Endothelial cell of umbilical vein (primary cell): ENCODE data around the gene PCSK9. TPM values are rescaled to one million over a fixed set of nuclear protein-coding genes. Genes with fewer than 3 reads are reported as not detected.

Experiments used
- BruUV-seq: library from RNA; stranded (reverse); fragments of 400-500 nt; replicated peaks from 2 replicates; lab custom pipeline; 2021; lab: Mats Ljungman, UMichigan
- CTCF ChIA-PET: fragments of 300-600, 350-600 bp; sonication (Branson Sonifier 250); formaldehyde crosslinking; loops from one replicate; lab custom pipeline; 2021; ENCODE audit warnings: antibody characterized with exemption, inconsistent platforms; lab: Charles Lee
- POLR2A ChIA-PET: fragments of 300-600, 350-600 bp; sonication (Branson Sonifier 250); formaldehyde crosslinking; loops from one replicate; lab custom pipeline; 2021; ENCODE audit warnings: antibody characterized with exemption, inconsistent platforms; lab: Charles Lee
- DNase-seq: peaks from one replicate; pipeline ENCODE4 v3.0.0-alpha.2; 2011; ENCODE audit warnings: low read depth, low spot score
- FAIRE-seq: peaks from 2 replicates; lab custom pipeline; 2011; peaks lifted over from hg19 to GRCh38; lab: Jason Lieb, UNC
- H2AFZ ChIP-seq: 2 replicates; pipeline ENCODE4 v1.6.0; 2012; ENCODE audit warnings: low read depth, low read length, control low read depth, inconsistent platforms
- H3K27ac ChIP-seq: 2 replicates; pipeline ENCODE4 v1.5.1; 2011; ENCODE audit warnings: low read depth, mild to moderate bottlenecking, control low read depth, low read length, moderate library complexity; ENCODE audit not compliant: insufficient read depth
- H3K27me3 ChIP-seq, 2 experiments: 2 replicates each; pipeline versions ENCODE4 v1.6.0 to v1.6.1; 2011; ENCODE audit warnings: low read length in 2 of 2, mixed read lengths in 1 of 2; ENCODE audit not compliant: control insufficient read depth in 2 of 2, insufficient read depth in 2 of 2
- H3K36me3 ChIP-seq, 2 experiments: 2 replicates in 1 of 2; 3 replicates in 1 of 2; pipeline ENCODE4 v1.5.1; 2011; ENCODE audit warnings: low read length in 2 of 2, mild to moderate bottlenecking in 1 of 2, moderate library complexity in 1 of 2; ENCODE audit not compliant: control insufficient read depth in 2 of 2, insufficient read depth in 2 of 2; ENCODE audit errors: extremely low read depth in 1 of 2
- H3K4me1 ChIP-seq: 3 replicates; pipeline ENCODE4 v1.5.1; 2011; ENCODE audit warnings: mild to moderate bottlenecking, low read length; ENCODE audit not compliant: control insufficient read depth, insufficient read depth; ENCODE audit errors: extremely low read depth
- H3K4me2 ChIP-seq: 2 replicates; pipeline ENCODE4 v1.6.1; 2011; ENCODE audit warnings: low read length, control low read depth, mixed read lengths; ENCODE audit not compliant: insufficient read depth
- H3K4me3 ChIP-seq, 3 experiments: fragments of 200-600 bp in 1 of 3; sonication (generic), shearing (Covaris generic) in 1 of 3; replicated peaks in 1 of 3; 2 replicates each; pipeline ENCODE4 v1.5.1; 2011 to 2016; ENCODE audit warnings: control low read depth in 3 of 3, low read length in 3 of 3, mild to moderate bottlenecking in 2 of 3, inconsistent platforms in 1 of 3, low read depth in 1 of 3, moderate library complexity in 1 of 3; ENCODE audit not compliant: insufficient read depth in 1 of 3
- H3K79me2 ChIP-seq: 2 replicates; pipeline ENCODE4 v1.6.0; 2012; ENCODE audit warnings: low read length, inconsistent platforms; ENCODE audit not compliant: control insufficient read depth, insufficient read depth
- H3K9ac ChIP-seq: replicated peaks from 2 replicates; pipeline ENCODE3; 2011; ENCODE audit warnings: low read length, control low read depth; ENCODE audit not compliant: insufficient read depth; ENCODE audit errors: extremely low read depth
- H3K9me1 ChIP-seq: replicated peaks from 3 replicates; pipeline ENCODE4 v1.6.0; 2011; ENCODE audit warnings: mild to moderate bottlenecking, low read length; ENCODE audit not compliant: control insufficient read depth, insufficient read depth; ENCODE audit errors: extremely low read depth
- H3K9me3 ChIP-seq: replicated peaks from 2 replicates; pipeline ENCODE4 v1.5.1; 2012; ENCODE audit warnings: low read length, inconsistent platforms; ENCODE audit not compliant: control insufficient read depth, insufficient read depth
- H4K20me1 ChIP-seq: replicated peaks from 2 replicates; pipeline ENCODE3; 2011; ENCODE audit warnings: mild to moderate bottlenecking, low read length; ENCODE audit not compliant: control insufficient read depth, insufficient read depth; ENCODE audit errors: extremely low read depth
- EZH2 ChIP-seq: IDR thresholded peaks from 2 replicates; pipeline ENCODE4 v1.6.1; 2012; ENCODE audit warnings: borderline replicate concordance, low read depth, mild to moderate bottlenecking, moderate library complexity, low read length, inconsistent platforms; ENCODE audit not compliant: severe bottlenecking
- GATA2 ChIP-seq: IDR thresholded peaks from 2 replicates; pipeline ENCODE4 v1.7.0; 2011; ENCODE audit warnings: low read depth, mild to moderate bottlenecking, moderate library complexity, mixed read lengths, low read length; ENCODE audit not compliant: insufficient read length, insufficient read depth
- JUN ChIP-seq: IDR thresholded peaks from 2 replicates; pipeline ENCODE4 v1.6.1; 2011; ENCODE audit warnings: borderline replicate concordance, low read depth; ENCODE audit not compliant: insufficient read length, insufficient read depth
- MYC ChIP-seq: IDR thresholded peaks from one replicate; pipeline ENCODE4 v1.6.1; 2011; ENCODE audit warnings: mild to moderate bottlenecking, low read depth, low read length
- POLR2A ChIP-seq: IDR thresholded peaks from 2 replicates; pipeline ENCODE4 v1.6.1; 2012; ENCODE audit warnings: low read depth, mild to moderate bottlenecking, control low read depth, low read length
- POLR2AphosphoS5 ChIP-seq: IDR thresholded peaks from 2 replicates; pipeline ENCODE4 v1.6.1; 2012; ENCODE audit warnings: low read depth, mild to moderate bottlenecking, control low read depth, low read length, moderate library complexity; ENCODE audit not compliant: insufficient read depth
- dilution Hi-C: fragments of 300-500 bp; cut with MboI; formaldehyde crosslinking; loops from one replicate; pipeline ENCODE4 v1.15.0; 2019; ENCODE audit warnings: low sequenced_read_pairs; ENCODE audit not compliant: extremely low pct_ligation_motif_present
- intact Hi-C: fragments of 100-400 bp; cut with micrococcal nuclease; formaldehyde crosslinking; loops from one replicate; pipeline ENCODE4 v1.10.0; 2022
- polyA plus RNA-seq, 4 experiments: library from polyadenylated mRNA; depleted of rRNA in 3 of 4; stranded (reverse) in 3 of 4; unstranded in 1 of 4; fragments of >200 nt; gene quantifications; 2 replicates each; pipeline versions ENCODE4 v1.2.1 to v1.2.3, GENCODE V29; 2011 to 2012; ENCODE audit warnings: missing spikeins in 1 of 4
- total RNA-seq: library from RNA; stranded (reverse); gene quantifications from 2 replicates; pipeline ENCODE4 v1.2.3, GENCODE V29; 2021
- TF ChIP-seq, protein P1 (sequence below), 2 donors: IDR thresholded peaks; 1 replicate in 1 of 2; 2 replicates in 1 of 2; pipeline ENCODE4 v1.5.1; 2011; ENCODE audit warnings: low read length in 2 of 2, mild to moderate bottlenecking in 2 of 2, moderate library complexity in 2 of 2, control low read depth in 1 of 2, inconsistent platforms in 1 of 2, low read depth in 1 of 2; ENCODE audit not compliant: insufficient read depth in 1 of 2; ENCODE audit errors: extremely low read depth in 1 of 2

PCSK9 gene
- total and polyA plus RNA-seq, 2 donors (not counting 3 experiments of a cell fraction or from before 2014, with no cell fraction given) = 0.17 to 0.35 TPM

DNA sequence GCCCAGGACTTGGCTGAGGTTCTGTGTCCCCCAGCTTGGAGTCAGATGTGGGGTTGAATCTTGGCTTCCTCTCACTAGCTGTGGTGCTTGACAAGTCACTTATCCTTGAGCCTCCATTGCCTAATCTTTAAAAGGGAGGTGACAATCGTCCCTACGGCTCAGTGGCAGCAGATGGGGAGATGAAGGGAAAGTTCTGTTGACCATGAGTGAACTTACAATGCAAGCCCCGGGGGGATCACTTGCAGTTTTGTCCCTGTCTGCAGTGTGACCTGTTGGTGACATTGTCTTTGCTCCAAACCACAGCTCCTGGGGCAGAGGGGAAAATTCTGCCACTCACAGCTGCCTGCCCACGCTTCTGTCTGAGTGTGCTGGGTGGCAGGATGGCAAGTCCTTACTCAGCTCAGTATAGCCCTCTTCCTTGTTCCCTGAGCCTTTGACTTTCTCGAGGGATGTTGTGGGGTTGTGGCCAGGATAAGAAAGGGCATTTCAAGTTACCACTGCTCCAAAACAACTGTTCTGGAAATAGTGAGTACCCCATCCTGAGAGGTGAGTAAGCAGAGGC is 1.7 kb downstream of the PCSK9 start:
- no peak overlapping the region for H3K4me3 ChIP-seq
- FAIRE-seq = no peak
- H4K20me1 ChIP-seq = no peaks in the 10 kb centered on the region
- no peaks in the 10 kb centered on the region for H3K9me1 ChIP-seq
- peaks cover 4% of the 10 kb centered on the region for H3K4me1 ChIP-seq
- H3K27me3 ChIP-seq = peaks cover 53 to 61% of the 10 kb centered on the region in 2 experiments
- intact Hi-C loops = no loop called here
- no TSS peak for BruUV-seq
- no peaks in the 10 kb centered on the region for H3K36me3 ChIP-seq
- no peak overlapping the region for H2AFZ ChIP-seq
- no peak overlapping the region for H3K9ac ChIP-seq
- dilution Hi-C loops = no loop called here
- no peak for DNase-seq
- H3K4me2 ChIP-seq = no peak overlapping the region
- POLR2A ChIA-PET = no interaction called here
- CTCF ChIA-PET = interaction anchor here (1.0 kb wide), 1 partner anchor 90 kb away, joined by 3 read pairs; no protein-coding TSS in a partner anchor
- TF ChIP-seq JUN (no peak), MYC (no peak), EZH2 (no peak), POLR2AphosphoS5 (no peak), POLR2A (no peak), GATA2 (no peak)
- TF ChIP-seq, protein P1, sequence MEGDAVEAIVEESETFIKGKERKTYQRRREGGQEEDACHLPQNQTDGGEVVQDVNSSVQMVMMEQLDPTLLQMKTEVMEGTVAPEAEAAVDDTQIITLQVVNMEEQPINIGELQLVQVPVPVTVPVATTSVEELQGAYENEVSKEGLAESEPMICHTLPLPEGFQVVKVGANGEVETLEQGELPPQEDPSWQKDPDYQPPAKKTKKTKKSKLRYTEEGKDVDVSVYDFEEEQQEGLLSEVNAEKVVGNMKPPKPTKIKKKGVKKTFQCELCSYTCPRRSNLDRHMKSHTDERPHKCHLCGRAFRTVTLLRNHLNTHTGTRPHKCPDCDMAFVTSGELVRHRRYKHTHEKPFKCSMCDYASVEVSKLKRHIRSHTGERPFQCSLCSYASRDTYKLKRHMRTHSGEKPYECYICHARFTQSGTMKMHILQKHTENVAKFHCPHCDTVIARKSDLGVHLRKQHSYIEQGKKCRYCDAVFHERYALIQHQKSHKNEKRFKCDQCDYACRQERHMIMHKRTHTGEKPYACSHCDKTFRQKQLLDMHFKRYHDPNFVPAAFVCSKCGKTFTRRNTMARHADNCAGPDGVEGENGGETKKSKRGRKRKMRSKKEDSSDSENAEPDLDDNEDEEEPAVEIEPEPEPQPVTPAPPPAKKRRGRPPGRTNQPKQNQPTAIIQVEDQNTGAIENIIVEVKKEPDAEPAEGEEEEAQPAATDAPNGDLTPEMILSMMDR (IDR thresholded peaks at IDR 0.05; ENCODE audit: extremely low read depth in 1 of 2, insufficient read depth in 1 of 2, low read depth in 1 of 2, low read length in 2 of 2) = no peak
- no peaks in the 10 kb centered on the region for H3K9me3 ChIP-seq
- no peaks in the 10 kb centered on the region for H3K79me2 ChIP-seq
- no peak overlapping the region for H3K27ac ChIP-seq
